Testis (tissue), 2 donors: Measurements from ENCODE around the gene PGM2L1.

Experiments
- CTCF ChIP-seq, 3 experiments: fragments of 450-650 bp in 2 of 3; fragments of 200-600 bp in 1 of 3; sonication (generic) in 1 of 3; IDR thresholded peaks; one replicate each; pipeline ENCODE4 v1.5.1; 2016 to 2019; ENCODE audit warnings: antibody characterized with exemption in 3 of 3, mild to moderate bottlenecking in 2 of 3, moderate library complexity in 1 of 3
- POLR2A ChIP-seq: fragments of 450-650 bp; IDR thresholded peaks from one replicate; pipeline ENCODE4 v1.6.1; 2017; ENCODE audit warnings: antibody characterized with exemption, mild to moderate bottlenecking, moderate library complexity

GRCh38 chr11:74288161-74288560 lies 110.1 kb downstream of the PGM2L1 start:
- TF ChIP-seq CTCF (IDR thresholded peaks at IDR 0.05): no peak
- TF ChIP-seq POLR2A: no peak
